Skeletal muscle cell (primary cell): ENCODE results near the gene CRY1.
"Not testable (repeated sequence)": the region's sequence is repeated elsewhere in the genome, so short reads cannot be mapped to it uniquely, and the experiment has no call there.

Experiments used
- DNase-seq: peaks from one replicate; pipeline ENCODE4 v3.0.0-alpha.2; 2010; ENCODE audit warnings: low read depth
- H3K4me3 ChIP-seq: 2 replicates; pipeline ENCODE4 v1.5.1; 2011; ENCODE audit warnings: low read depth, mild to moderate bottlenecking, control low read depth, low read length, moderate library complexity

The CRY1 gene

DNA sequence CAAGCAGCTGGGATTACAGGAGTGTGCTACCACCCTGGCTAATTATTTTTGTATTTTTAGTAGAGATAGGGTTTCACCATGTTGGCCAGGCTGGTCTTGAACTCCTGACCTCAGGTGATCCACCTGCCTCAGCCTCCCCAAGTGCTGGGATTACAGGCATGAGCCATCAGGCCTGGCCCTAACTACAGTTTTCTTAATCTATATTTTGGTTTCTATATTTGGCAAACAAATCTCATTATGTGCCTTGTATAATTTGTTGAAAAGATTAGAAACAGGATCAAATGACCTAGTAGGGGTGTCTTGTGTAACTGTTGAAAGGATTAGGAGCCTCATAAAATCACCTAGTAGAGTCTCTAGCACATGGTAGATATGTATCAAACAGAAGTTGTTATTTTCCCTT lies 67.0 kb downstream of the CRY1 start:
- DNase-seq, H3K4me3 ChIP-seq: not testable (repeated sequence)

DNA sequence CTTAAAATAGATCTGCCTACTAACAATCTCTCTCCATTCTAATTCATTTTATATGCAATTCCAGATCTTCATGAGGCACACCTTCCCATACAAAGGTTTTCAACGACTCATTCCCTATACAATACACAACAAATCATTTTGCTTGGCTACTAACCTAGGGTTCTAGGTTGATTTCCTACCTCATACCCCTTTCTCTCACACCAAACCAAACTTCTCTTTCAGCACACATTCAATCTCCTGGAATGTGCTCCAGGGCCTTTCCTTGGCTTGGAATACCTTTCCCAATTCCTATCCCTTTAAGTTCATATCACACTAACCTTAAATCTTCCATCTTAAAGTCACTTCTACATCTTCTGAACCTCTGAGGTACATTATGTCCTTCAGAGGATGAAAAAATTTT lies 67.7 kb downstream of the CRY1 start:
- DNase-seq, result no peak
- no peak overlapping the region for H3K4me3 ChIP-seq

DNA sequence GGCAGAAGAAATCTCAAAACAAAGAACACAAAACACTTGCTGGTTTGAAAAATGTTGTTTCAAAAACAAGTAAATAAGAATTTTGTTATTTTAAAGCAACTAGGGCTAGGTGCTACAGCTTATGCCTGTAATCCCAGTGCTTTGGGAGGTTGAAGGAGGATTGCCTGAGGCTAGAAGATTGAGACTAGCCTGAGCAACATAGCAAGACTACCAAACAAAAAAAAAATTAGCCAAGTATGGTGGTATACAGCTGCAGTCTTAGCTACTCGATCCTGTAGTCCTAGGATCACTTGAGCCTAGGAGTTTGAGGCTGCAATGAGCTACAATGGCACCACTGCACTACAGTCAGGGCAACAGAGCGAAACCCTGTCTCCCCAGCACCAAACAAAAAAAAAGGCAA lies 73.8 kb downstream of the CRY1 start:
- no peak overlapping the region for H3K4me3 ChIP-seq
- no peak for DNase-seq

DNA sequence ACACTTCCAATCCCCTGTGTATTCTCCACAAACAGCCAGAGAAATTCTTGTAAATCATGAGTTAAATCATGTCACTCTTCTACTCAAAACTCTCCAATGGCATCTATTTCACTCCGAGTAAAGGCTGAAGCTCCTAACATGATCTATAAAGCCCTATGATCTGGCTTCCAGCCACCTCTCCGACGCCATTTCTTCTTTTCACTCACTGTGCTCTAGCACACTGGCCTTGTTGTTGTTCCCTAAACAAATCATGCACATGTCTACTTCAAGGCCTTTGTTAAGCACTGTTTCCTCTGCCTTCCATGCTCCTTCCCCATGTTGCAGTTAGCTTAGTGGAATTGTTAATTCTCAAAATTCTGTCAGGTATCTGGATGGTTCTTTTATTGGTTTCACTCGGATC lies 76.3 kb downstream of the CRY1 start:
- H3K4me3 ChIP-seq, result no peak overlapping the region
- DNase-seq, result no peak

DNA sequence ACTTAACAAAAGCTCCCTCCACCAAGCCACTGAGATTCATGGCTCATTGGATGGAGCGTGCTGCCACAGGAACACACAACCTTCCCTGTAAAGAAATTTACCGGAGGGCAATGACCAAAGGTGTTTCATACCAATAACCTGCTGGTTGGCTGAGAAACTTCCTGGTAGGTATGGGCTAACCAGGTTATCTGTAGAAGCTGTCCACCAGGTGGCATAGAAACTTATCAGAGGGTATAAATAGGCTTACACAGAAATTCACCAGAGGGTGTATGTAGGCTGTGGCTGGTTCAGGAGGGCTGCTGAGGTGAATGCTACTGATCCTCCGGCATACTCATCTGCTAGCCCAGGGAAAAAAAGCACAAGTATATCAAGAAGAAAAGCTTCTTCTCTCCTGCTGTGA lies 79.3 kb downstream of the CRY1 start:
- no peak overlapping the region for H3K4me3 ChIP-seq
- DNase-seq, result no peak

DNA sequence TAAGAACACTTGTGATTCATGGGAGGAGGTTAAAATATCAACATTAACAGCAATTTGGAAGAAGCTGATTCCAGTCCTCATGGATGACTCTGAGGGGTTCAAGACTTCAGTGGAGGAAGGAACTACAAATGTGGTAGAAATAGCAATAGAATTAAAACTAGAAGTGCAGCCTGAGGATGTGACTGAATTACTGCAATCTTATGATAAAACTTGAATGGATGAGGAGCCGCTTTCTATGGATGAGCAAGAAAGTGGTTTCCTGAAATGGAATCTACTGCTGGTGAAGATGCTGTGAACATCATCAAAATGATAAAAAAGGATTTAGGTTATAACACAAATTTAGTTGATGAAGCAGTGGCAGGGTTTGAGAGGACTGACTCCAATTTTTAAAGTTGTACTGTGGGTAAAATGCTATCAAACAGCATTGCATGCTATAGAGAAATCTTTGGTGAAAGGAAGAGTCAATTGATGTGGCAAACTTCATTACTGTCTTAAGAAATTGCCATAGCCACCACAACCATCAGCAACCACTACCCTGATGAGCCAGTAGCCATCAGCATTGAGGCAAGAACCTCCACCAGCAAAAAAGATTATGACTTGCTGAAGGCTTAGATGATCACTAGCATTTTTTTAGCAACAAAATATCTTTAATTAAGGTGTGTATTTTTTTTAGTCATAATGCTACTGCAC lies 80.5 kb downstream of the CRY1 start:
- H3K4me3 ChIP-seq, result no peak overlapping the region
- DNase-seq, result no peak

DNA sequence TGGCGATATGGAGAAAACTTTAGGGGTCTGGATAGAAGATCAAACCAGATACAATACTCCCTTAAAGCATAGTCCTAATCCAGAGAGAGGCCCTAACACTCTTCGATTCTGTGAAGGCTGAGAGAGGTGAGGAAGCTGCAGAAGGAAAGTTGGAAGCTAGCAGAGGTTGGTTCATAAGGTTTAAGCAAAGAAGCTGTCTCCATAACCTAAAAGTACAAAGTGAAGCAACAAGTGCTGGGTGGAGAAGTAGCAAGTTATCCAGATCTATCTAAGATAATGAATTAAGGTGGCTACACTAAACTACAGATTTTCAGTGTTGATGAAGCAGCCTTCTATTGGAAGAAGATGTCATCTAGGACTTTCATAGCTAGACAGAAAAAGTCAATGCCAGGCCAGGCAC lies 81.8 kb downstream of the CRY1 start:
- no peak for DNase-seq
- no peak overlapping the region for H3K4me3 ChIP-seq

DNA sequence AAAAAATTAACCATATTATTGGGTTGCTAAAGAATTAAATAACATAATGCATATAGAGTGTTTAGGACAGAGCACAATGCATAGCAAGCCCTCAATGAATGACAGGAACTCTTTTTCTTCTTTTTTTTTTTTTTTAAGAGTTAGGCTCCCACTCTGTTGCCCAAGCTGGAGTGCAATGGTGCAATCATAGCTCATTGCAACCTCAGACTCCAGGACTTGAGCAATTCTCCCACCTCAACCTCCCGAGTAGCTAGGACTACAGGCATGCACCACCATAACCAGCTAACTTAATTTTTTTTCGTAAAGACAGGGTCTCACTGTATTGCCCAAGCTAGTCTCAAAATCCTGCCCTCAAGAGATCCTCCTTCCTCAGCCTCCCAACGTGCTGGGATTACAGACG lies 85.9 kb downstream of the CRY1 start:
- DNase-seq, result no peak
- H3K4me3 ChIP-seq, result no peak overlapping the region

DNA sequence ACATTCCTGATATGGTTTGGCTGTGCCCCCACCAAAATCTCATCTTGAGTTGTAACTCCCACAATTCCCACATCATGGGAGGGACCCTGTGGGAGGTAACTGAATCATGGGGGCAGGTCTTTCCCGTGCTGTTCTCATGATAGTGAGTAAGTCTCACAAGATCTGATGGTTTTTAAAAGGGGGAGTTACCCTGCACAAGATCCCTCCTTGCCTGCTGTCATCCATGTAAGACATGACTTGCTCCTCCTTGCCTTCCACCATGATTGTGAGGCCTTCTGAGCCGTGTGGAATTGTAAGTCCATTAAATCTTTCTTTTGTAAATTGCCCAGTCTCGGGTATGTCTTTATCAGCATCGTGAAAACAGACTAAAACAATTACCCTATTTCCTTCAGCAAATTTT lies 90.7 kb downstream of the CRY1 start:
- H3K4me3 ChIP-seq, DNase-seq: not testable (repeated sequence)

DNA sequence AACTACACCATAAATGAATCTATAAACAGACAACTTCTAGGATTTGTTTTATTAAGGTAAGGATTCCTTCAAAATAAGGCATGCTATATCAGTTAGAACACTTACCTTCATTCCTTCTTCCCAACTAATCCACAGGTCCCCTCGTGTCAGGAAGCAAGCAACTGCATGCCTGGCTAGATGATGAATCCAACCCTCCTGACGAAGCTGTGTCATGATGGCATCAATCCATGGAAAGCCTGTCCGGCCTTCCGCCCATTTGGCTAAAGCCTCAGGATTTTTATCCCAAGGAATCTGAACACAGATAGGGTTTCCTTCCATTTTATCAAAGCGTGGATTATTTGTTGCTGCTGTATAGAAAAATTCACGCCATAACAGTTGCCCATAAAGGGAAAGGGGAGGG lies 93.9 kb downstream of the CRY1 start:
- DNase-seq, result no peak
- no peak overlapping the region for H3K4me3 ChIP-seq

DNA sequence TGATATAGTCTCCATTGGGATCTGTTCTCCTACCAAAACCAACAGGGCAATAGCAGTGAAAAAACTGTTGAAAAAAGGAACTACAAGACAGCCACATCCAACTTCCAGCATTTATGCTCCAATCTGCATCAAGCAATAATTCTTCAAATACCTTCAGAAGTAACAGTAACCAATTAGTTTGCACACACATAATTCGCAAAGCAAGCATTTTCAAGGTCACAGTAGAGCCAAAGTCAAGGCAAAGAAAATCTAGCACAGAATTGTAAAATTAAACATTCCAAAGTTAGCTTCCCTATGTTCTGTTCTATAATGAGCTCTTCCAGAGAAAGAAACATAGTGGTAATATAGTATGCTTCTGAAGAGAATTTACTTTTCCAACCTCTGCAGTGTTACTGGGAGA lies 95.4 kb downstream of the CRY1 start:
- DNase-seq, result no peak
- H3K4me3 ChIP-seq, result no peak overlapping the region

DNA sequence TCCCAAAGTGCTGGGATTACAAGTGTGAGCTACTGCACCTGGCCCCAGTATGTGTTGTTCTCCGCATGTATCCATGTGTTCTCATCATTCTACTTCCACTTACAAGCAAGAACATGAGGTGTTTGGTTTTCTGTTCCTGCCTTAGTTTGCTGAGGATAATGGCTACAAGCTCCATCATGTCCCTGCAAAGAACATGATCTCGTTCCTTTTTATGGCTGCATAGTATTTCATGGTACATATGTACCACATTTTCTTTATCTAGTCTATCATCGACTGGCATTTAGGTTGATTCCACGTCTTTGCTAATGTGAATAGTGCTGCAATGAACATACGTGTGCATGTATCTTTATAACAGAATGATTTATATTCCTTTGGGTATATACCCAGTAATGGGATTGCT lies 97.2 kb downstream of the CRY1 start:
- not testable (repeated sequence) for DNase-seq, H3K4me3 ChIP-seq

DNA sequence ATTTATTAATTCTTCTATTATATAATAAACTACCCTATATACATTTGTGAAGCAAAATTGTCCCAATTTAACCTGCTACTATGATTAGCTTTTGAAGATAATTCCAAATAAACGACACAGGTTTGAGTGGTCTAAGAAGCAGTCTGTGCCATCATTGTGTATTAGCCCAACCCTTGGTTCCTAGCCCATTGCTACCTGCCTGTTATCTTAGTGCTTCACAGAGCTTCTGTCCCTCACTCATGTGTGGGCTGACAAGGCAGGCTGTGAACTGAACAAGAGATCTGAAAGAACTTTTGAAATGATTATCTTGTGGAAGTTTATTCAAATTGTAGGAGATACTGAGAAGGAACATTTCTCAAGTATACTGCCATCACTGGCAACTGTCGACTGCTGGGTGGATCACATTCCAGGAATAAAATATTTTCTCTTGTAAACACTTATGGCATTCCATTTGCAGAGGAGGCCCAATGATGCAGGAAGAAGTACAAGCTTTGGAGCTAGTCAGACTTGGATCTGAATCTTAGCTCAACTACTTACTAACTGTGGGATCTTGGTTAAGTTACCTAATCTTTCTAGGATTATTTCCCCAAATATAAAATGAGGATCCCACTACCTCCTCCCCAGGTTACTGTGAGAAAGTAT lies 98.6 kb downstream of the CRY1 start:
- H3K4me3 ChIP-seq, result no peak overlapping the region
- DNase-seq, result no peak

DNA sequence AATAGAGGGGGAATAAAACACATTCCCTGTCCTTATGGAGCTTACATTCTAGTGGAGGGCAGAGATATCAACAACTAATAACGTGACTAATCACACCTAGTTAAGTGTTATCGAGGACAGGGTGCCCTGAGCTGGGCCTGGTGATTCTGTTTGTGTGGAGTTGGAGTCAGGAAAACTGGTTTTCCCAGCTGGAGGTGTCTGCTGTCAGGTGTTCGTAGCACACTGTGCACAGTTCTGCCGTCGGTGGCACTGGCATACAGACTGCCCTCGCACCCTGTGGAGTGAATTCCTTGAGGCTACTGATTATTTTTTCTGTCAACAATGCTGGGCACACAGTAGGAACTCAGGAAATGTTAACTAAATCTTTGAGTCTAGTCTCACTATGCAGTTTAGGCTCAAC lies 105.5 kb downstream of the CRY1 start:
- no peak overlapping the region for H3K4me3 ChIP-seq
- DNase-seq, result no peak

DNA sequence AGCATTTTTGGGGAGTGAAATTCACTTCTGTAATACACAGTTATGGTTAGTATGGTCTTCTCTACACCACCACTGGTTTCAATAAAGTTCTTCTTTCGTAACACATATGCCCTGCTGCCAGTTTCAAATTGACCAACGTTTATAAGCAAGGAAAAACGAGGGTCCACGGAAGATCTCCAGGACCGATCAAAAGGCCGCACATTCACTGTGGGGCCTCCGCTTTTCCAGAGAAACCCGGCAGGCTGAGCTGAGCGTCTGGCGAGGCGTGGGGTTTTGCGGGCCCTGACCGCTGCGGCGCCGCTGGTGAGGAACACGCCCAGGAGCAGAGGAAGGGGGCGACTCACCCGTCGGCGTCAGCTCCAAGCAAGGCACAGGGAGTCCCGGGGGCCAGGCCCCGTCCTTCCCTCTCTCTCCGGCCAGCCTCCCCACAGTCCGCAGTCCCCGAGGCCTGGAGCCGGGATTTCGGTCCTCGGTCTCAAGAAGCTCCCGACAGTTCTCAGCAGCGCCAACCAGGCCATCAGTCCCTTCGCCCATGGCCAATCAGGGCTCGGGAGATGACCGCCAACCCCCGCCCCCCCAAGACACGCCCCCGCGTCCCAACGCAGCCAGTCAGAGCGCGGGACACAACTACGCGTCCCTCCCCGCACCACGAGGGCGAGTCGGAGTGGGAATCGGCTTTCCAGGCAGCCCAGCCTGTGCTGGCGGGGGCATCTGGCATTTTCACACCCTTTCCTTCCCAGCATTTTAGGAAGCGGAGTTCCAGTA lies 106.5 kb downstream of the CRY1 start, which contains the start of gene MTERF2:
MTERF2 (minus strand) TSS at position 522 of the 765 bp plus-strand sequence. CDS start 8,432 bp downstream, outside the sequence.
- DNase-seq, result peak; percentile 85
- H3K4me3 ChIP-seq, result peak within 1 kb of the TSS; percentile 66

DNA sequence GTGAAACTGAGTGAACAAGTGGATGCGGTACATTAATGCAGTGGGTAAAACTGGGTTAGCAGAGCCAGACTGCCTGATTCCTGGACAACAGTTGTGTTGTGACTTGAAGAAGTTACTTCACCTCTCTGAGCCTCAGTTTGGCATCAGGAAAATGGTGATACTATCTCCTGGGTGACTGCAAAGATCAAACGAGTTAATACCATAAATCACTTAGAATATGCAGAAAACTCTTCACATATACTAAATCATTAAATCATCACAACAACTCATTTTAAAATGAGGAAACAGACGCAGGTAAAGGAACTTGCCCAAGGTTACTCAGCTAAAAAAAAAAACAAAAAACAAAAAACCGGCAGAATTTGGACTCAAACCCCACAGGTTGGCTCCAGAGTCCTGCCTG lies 107.2 kb downstream of the CRY1 start:
- DNase-seq, result no peak
- H3K4me3 ChIP-seq, result peak overlapping the region; percentile 66

DNA sequence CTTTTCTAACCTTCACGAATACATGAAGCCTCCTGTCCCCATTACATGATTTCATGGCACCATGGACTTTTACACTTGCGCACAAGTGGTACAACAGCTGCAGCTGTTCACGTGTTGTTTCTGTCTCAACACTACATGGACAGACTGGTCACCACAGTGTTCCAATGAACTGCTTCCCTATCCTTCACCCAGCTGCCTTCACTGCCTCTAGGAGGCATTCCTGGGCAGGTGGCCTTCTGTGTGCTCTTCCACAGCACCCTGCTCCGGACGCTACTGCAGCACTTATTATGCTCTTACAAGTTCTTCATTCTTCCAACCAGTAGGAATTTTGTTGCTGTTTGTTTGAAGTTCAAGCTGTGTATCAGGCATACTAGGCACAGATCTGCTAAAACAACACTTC lies 107.9 kb downstream of the CRY1 start:
- no peak for DNase-seq
- H3K4me3 ChIP-seq, result no peak overlapping the region

DNA sequence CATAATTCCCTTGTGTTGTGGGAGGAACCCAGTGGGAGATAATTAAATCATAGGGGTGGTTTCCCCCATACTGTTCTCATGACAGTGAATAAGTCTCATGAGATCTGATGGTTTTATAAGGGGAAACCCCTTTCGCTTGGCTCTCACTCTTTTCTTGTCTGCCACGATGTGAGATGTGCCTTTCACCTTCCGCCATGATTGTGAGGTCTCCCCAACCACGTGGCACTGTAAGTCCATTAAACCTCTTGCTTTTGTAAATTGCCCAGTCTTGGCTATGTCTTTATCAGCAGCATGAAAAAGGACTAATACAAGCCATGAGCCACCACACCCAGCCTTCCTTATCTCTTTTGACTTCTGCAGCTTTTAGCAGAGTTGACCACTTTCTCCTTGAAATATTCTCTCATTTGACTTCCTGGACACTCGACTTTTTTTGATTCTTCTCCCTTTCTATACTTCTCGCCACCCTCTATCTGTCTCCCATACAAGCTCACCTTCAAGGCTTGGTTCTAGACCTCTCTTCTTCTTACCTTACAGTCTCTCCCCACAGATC lies 108.7 kb downstream of the CRY1 start:
- H3K4me3 ChIP-seq, result no peak overlapping the region
- no peak for DNase-seq

DNA sequence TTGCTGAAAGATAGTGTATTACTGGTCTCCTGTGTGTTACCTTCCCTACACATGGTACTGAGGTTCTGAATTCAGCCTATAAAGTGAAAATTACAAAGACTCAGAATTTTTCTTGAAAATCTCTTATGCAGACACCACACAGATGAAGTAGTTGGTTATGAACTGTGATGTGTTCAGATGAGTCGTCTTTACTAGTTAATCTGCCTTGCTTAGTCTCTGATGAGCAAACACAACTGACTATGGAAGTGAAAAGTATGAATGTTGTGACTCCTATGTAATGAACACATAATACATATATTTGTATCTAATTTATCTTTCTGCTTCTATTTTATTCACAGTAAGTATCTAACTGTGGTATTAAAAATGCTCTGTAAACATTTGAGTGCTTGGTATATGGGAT lies 111.1 kb downstream of the CRY1 start:
- no peak overlapping the region for H3K4me3 ChIP-seq
- DNase-seq, result no peak

DNA sequence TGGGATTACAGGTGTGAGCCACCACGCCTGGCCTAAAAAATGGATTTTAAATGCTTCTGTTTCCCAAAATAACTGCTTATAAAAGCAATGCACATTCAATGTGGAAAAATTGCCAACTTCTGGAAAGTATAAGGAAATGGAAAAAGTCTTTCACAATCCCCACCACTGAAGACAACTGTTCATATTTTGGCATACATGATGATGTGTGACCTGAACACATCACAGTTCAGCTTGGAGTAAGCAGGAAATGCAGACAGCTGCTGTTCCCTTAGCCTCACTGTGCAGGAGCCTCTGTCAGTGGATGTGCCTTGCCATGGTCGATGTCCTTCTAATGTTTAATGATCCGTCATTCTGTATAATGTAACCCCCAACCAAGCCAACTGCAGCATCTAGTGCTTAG lies 111.6 kb downstream of the CRY1 start:
- no peak overlapping the region for H3K4me3 ChIP-seq
- no peak for DNase-seq
